Stimulated activated CD8-positive, alpha-beta memory T cell treated with anti-CD3 and anti-CD28 coated beads, Interleukin-15, amount 100 ng/mL, for 4 hours (primary cell): ENCODE measurements around the gene MRLN.
"Not testable (repeated sequence)": the region's sequence is repeated elsewhere in the genome, so short reads cannot be mapped to it uniquely, and the experiment has no call there.

Experiments used
- DNase-seq, 2 donors: peaks; one replicate each; pipeline ENCODE4 v3.0.0-alpha.2; 2020; ENCODE audit warnings: low read depth in 2 of 2

The MRLN gene

GRCh38 chr10:59745163-59745650, 8.0 kb downstream of the MRLN start:
- DNase-seq, result no peak

- not testable (repeated sequence) for DNase-seq
Measured at GRCh38 chr10:59744762-59745161, 8.5 kb downstream of the MRLN start.

GRCh38 chr10:59744156-59744555, 9.1 kb downstream of the MRLN start:
- DNase-seq, result not testable (repeated sequence)

- no peak for DNase-seq
Measured at GRCh38 chr10:59741583-59741982, 11.7 kb downstream of the MRLN start.

GRCh38 chr10:59741048-59741447, 12.2 kb downstream of the MRLN start:
- DNase-seq, result no peak

- DNase-seq, result no peak
Measured at GRCh38 chr10:59736749-59737148, 16.5 kb downstream of the MRLN start.

- DNase-seq, result no peak
Measured at GRCh38 chr10:59735296-59735695, 18.0 kb downstream of the MRLN start.

GRCh38 chr10:59734014-59734462, 19.2 kb downstream of the MRLN start:
- DNase-seq, result no peak

GRCh38 chr10:59733321-59734013, 19.8 kb downstream of the MRLN start:
- DNase-seq, result not testable (repeated sequence)

GRCh38 chr10:59732849-59733248, 20.4 kb downstream of the MRLN start:
- DNase-seq, result not testable (repeated sequence)

GRCh38 chr10:59729167-59729566, 24.1 kb downstream of the MRLN start:
- not testable (repeated sequence) for DNase-seq

GRCh38 chr10:59724098-59724938, 28.9 kb downstream of the MRLN start:
- DNase-seq, result no peak

GRCh38 chr10:59720377-59720776, 32.9 kb downstream of the MRLN start:
- DNase-seq, result no peak

GRCh38 chr10:59719374-59719773, 33.9 kb downstream of the MRLN start:
- DNase-seq, result no peak

- no peak for DNase-seq
Measured at GRCh38 chr10:59718257-59718656, 35.0 kb downstream of the MRLN start.

- DNase-seq, result no peak
Measured at GRCh38 chr10:59713196-59713821, 39.9 kb downstream of the MRLN start.

- DNase-seq, result no peak
Measured at GRCh38 chr10:59711871-59712494, 41.3 kb downstream of the MRLN start.

- DNase-seq, result no peak
Measured at GRCh38 chr10:59709395-59710125, 43.7 kb downstream of the MRLN start, which contains the start of gene SLC16A9. TSS of gene SLC16A9 (minus strand) at chr10:59709850. CDS start at chr10:59684291, 25,559 bp downstream.

GRCh38 chr10:59708816-59709394, 44.4 kb downstream of the MRLN start:
- DNase-seq, result no peak
